ENCODE results near the gene MPZL1.

- TF ChIP-seq, protein P1, sequence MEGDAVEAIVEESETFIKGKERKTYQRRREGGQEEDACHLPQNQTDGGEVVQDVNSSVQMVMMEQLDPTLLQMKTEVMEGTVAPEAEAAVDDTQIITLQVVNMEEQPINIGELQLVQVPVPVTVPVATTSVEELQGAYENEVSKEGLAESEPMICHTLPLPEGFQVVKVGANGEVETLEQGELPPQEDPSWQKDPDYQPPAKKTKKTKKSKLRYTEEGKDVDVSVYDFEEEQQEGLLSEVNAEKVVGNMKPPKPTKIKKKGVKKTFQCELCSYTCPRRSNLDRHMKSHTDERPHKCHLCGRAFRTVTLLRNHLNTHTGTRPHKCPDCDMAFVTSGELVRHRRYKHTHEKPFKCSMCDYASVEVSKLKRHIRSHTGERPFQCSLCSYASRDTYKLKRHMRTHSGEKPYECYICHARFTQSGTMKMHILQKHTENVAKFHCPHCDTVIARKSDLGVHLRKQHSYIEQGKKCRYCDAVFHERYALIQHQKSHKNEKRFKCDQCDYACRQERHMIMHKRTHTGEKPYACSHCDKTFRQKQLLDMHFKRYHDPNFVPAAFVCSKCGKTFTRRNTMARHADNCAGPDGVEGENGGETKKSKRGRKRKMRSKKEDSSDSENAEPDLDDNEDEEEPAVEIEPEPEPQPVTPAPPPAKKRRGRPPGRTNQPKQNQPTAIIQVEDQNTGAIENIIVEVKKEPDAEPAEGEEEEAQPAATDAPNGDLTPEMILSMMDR (IDR thresholded peaks at IDR 0.05; ENCODE audit: borderline replicate concordance, extremely low read depth, low read length, poor library complexity, severe bottlenecking), result no peak
- no peak for TF ChIP-seq EZH2 (IDR thresholded peaks at IDR 0.05; ENCODE audit: borderline replicate concordance, low read depth, low read length, severe bottlenecking)
These were observed 86.9 kb downstream of the MPZL1 start for GRCh38 chr1:167808690-167809089.

Data from DND-41 (cell line).